ENCODE results near the gene NCAPD3.

Gene NCAPD3

DNA sequence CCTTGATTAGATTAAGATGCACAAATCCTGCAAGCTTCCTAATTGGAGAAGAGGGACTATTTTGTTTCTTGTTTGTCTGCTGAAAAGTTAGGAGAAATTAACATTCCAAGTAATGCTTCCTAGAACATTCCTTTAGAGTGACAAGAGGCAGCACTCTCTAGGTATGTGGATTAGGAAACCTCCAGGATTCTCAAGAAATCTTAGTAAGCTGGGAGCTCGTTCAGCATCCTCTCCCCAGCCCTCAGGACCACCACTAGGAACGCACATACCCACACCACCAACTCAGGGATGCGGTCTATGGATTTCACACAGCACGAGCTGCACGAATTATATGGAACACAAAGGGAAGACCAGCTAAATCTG lies 52.9 kb downstream of the NCAPD3 start:
- TF ChIP-seq TCF12 (IDR thresholded peaks at IDR 0.05; ENCODE audit: low read depth) (no peak), EGR1 (IDR thresholded peaks at IDR 0.05) (no peak), NFIC (IDR thresholded peaks at IDR 0.05) (no peak), FOXM1 (IDR thresholded peaks at IDR 0.05; ENCODE audit: borderline replicate concordance, low read depth) (no peak), RAD21 (IDR thresholded peaks at IDR 0.05; ENCODE audit: low read depth) (no peak), CREB1 (IDR thresholded peaks at IDR 0.05; ENCODE audit: low read depth) (no peak), USF1 (IDR thresholded peaks at IDR 0.05) (no peak), ZBTB7A (IDR thresholded peaks at IDR 0.05; ENCODE audit: low read depth) (no peak), CEBPB (IDR thresholded peaks at IDR 0.05) (no peak), TEAD4 (IDR thresholded peaks at IDR 0.05) (no peak)
- TF ChIP-seq, protein P1, sequence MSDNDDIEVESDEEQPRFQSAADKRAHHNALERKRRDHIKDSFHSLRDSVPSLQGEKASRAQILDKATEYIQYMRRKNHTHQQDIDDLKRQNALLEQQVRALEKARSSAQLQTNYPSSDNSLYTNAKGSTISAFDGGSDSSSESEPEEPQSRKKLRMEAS (IDR thresholded peaks at IDR 0.05), result no peak
- TF ChIP-seq, protein P2, sequence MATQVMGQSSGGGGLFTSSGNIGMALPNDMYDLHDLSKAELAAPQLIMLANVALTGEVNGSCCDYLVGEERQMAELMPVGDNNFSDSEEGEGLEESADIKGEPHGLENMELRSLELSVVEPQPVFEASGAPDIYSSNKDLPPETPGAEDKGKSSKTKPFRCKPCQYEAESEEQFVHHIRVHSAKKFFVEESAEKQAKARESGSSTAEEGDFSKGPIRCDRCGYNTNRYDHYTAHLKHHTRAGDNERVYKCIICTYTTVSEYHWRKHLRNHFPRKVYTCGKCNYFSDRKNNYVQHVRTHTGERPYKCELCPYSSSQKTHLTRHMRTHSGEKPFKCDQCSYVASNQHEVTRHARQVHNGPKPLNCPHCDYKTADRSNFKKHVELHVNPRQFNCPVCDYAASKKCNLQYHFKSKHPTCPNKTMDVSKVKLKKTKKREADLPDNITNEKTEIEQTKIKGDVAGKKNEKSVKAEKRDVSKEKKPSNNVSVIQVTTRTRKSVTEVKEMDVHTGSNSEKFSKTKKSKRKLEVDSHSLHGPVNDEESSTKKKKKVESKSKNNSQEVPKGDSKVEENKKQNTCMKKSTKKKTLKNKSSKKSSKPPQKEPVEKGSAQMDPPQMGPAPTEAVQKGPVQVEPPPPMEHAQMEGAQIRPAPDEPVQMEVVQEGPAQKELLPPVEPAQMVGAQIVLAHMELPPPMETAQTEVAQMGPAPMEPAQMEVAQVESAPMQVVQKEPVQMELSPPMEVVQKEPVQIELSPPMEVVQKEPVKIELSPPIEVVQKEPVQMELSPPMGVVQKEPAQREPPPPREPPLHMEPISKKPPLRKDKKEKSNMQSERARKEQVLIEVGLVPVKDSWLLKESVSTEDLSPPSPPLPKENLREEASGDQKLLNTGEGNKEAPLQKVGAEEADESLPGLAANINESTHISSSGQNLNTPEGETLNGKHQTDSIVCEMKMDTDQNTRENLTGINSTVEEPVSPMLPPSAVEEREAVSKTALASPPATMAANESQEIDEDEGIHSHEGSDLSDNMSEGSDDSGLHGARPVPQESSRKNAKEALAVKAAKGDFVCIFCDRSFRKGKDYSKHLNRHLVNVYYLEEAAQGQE (IDR thresholded peaks at IDR 0.05; ENCODE audit: low read depth), result no peak

- no peak for TF ChIP-seq CEBPB (IDR thresholded peaks at IDR 0.05)
- no peak for TF ChIP-seq NFIC (IDR thresholded peaks at IDR 0.05)
- TF ChIP-seq, protein P1 (IDR thresholded peaks at IDR 0.05), result no peak
- TF ChIP-seq TCF12 (IDR thresholded peaks at IDR 0.05; ENCODE audit: low read depth), result no peak
- no peak for TF ChIP-seq TAF1 (IDR thresholded peaks at IDR 0.05; ENCODE audit: low read depth)
- TF ChIP-seq USF1 (IDR thresholded peaks at IDR 0.05), result no peak
- TF ChIP-seq, protein P2 (IDR thresholded peaks at IDR 0.05; ENCODE audit: low read depth), result no peak
- TF ChIP-seq CREB1 (IDR thresholded peaks at IDR 0.05; ENCODE audit: low read depth), result no peak
- no peak for TF ChIP-seq TEAD4 (IDR thresholded peaks at IDR 0.05)
- no peak for TF ChIP-seq EGR1 (IDR thresholded peaks at IDR 0.05)
- TF ChIP-seq FOXM1 (IDR thresholded peaks at IDR 0.05; ENCODE audit: borderline replicate concordance, low read depth), result no peak
- no peak for TF ChIP-seq YY1 (IDR thresholded peaks at IDR 0.05; ENCODE audit: low read depth)
- no peak for TF ChIP-seq RAD21 (IDR thresholded peaks at IDR 0.05; ENCODE audit: low read depth)
- TF ChIP-seq ZBTB7A (IDR thresholded peaks at IDR 0.05; ENCODE audit: low read depth), result no peak
- no peak for TF ChIP-seq EP300 (IDR thresholded peaks at IDR 0.05; ENCODE audit: borderline replicate concordance)
These were observed 53.4 kb downstream of the NCAPD3 start for GRCh38 chr11:134170177-134170918.

- no peak for TF ChIP-seq YY1 (IDR thresholded peaks at IDR 0.05; ENCODE audit: low read depth)
- TF ChIP-seq ZBTB7A (IDR thresholded peaks at IDR 0.05; ENCODE audit: low read depth), result no peak
- TF ChIP-seq CEBPB (IDR thresholded peaks at IDR 0.05), result no peak
- no peak for TF ChIP-seq EP300 (IDR thresholded peaks at IDR 0.05; ENCODE audit: borderline replicate concordance)
- TF ChIP-seq, protein P1 (IDR thresholded peaks at IDR 0.05), result no peak
- TF ChIP-seq NFIC (IDR thresholded peaks at IDR 0.05), result no peak
- no peak for TF ChIP-seq TCF12 (IDR thresholded peaks at IDR 0.05; ENCODE audit: low read depth)
- TF ChIP-seq TAF1 (IDR thresholded peaks at IDR 0.05; ENCODE audit: low read depth), result no peak
- TF ChIP-seq EGR1 (IDR thresholded peaks at IDR 0.05), result no peak
- no peak for TF ChIP-seq TEAD4 (IDR thresholded peaks at IDR 0.05)
- no peak for TF ChIP-seq USF1 (IDR thresholded peaks at IDR 0.05)
These were observed 59.0 kb downstream of the NCAPD3 start for GRCh38 chr11:134164490-134165370.

- TF ChIP-seq CEBPB (IDR thresholded peaks at IDR 0.05), result no peak
- no peak for TF ChIP-seq CREB1 (IDR thresholded peaks at IDR 0.05; ENCODE audit: low read depth)
- TF ChIP-seq RAD21 (IDR thresholded peaks at IDR 0.05; ENCODE audit: low read depth), result no peak
- no peak for TF ChIP-seq ZBTB7A (IDR thresholded peaks at IDR 0.05; ENCODE audit: low read depth)
- TF ChIP-seq TCF12 (IDR thresholded peaks at IDR 0.05; ENCODE audit: low read depth), result no peak
- no peak for TF ChIP-seq EGR1 (IDR thresholded peaks at IDR 0.05)
- TF ChIP-seq, protein P2 (IDR thresholded peaks at IDR 0.05; ENCODE audit: low read depth), result no peak
- TF ChIP-seq TAF1 (IDR thresholded peaks at IDR 0.05; ENCODE audit: low read depth), result no peak
- TF ChIP-seq NFIC (IDR thresholded peaks at IDR 0.05), result no peak
- no peak for TF ChIP-seq FOXM1 (IDR thresholded peaks at IDR 0.05; ENCODE audit: borderline replicate concordance, low read depth)
- no peak for TF ChIP-seq TEAD4 (IDR thresholded peaks at IDR 0.05)
- no peak for TF ChIP-seq YY1 (IDR thresholded peaks at IDR 0.05; ENCODE audit: low read depth)
- TF ChIP-seq USF1 (IDR thresholded peaks at IDR 0.05), result no peak
- TF ChIP-seq, protein P1 (IDR thresholded peaks at IDR 0.05), result no peak
- TF ChIP-seq EP300 (IDR thresholded peaks at IDR 0.05; ENCODE audit: borderline replicate concordance), result no peak
These were observed 64.1 kb downstream of the NCAPD3 start for GRCh38 chr11:134159652-134160051.

Measured in Ishikawa (cell line).